Measurements from ENCODE around the gene KANK4.
"Not testable (repeated sequence)": the region's sequence is repeated elsewhere in the genome, so short reads cannot be mapped to it uniquely, and the experiment has no call there.

KANK4 gene

GRCh38 chr1:62233926-62234450 lies 85.2 kb downstream of the KANK4 start:
- DNase-seq = no peak

GRCh38 chr1:62232871-62233278 lies 86.4 kb downstream of the KANK4 start:
- DNase-seq = no peak

- no peak for DNase-seq
These were observed 88.5 kb downstream of the KANK4 start for GRCh38 chr1:62230718-62231117.

- DNase-seq = no peak
These were observed 89.3 kb downstream of the KANK4 start for GRCh38 chr1:62229932-62230331.

- no peak for DNase-seq
These were observed 89.8 kb downstream of the KANK4 start for GRCh38 chr1:62229468-62229867.

GRCh38 chr1:62228883-62229187 lies 90.4 kb downstream of the KANK4 start:
- no peak for DNase-seq

- no peak for DNase-seq
These were observed 90.9 kb downstream of the KANK4 start for GRCh38 chr1:62228136-62228882.

- DNase-seq = no peak
These were observed 91.7 kb downstream of the KANK4 start for GRCh38 chr1:62227496-62227895.

- no peak for DNase-seq
These were observed 95.1 kb downstream of the KANK4 start for GRCh38 chr1:62224182-62224581.

GRCh38 chr1:62222321-62222720 lies 96.9 kb downstream of the KANK4 start:
- DNase-seq = no peak

- no peak for DNase-seq
These were observed 98.1 kb downstream of the KANK4 start for GRCh38 chr1:62221171-62221570.

- DNase-seq = not testable (repeated sequence)
These were observed 98.8 kb downstream of the KANK4 start for GRCh38 chr1:62220456-62220855.

- DNase-seq = no peak
These were observed 100.6 kb downstream of the KANK4 start for GRCh38 chr1:62218604-62219003.

GRCh38 chr1:62213075-62213914 lies 105.9 kb downstream of the KANK4 start:
- no peak for DNase-seq

GRCh38 chr1:62212411-62212810 lies 106.8 kb downstream of the KANK4 start:
- no peak for DNase-seq

GRCh38 chr1:62210960-62211359 lies 108.3 kb downstream of the KANK4 start:
- DNase-seq = no peak

GRCh38 chr1:62209931-62210595 lies 109.2 kb downstream of the KANK4 start:
- no peak for DNase-seq

GRCh38 chr1:62208970-62209369 lies 110.3 kb downstream of the KANK4 start:
- no peak for DNase-seq

GRCh38 chr1:62208087-62208486 lies 111.1 kb downstream of the KANK4 start:
- DNase-seq = no peak

GRCh38 chr1:62207187-62207586 lies 112.0 kb downstream of the KANK4 start:
- no peak for DNase-seq

- DNase-seq = no peak
These were observed 120.5 kb downstream of the KANK4 start for GRCh38 chr1:62198781-62199125.

GRCh38 chr1:62198069-62198780 lies 121.0 kb downstream of the KANK4 start:
- DNase-seq = no peak

GRCh38 chr1:62196086-62196690 lies 123.0 kb downstream of the KANK4 start:
- no peak for DNase-seq

Measured in activated gamma-delta T cell treated with Interleukin-2 at 50 U/mL for 16 hours (primary cell).